HPDE6-E6E7 (cell line): Measurements from ENCODE around the gene JUN.

ENCODE experiments used
- DNase-seq: peaks from one replicate; pipeline ENCODE4 v3.0.0; 2011; ENCODE audit warnings: missing footprints; ENCODE audit errors: extremely low spot score

The JUN gene

DNA sequence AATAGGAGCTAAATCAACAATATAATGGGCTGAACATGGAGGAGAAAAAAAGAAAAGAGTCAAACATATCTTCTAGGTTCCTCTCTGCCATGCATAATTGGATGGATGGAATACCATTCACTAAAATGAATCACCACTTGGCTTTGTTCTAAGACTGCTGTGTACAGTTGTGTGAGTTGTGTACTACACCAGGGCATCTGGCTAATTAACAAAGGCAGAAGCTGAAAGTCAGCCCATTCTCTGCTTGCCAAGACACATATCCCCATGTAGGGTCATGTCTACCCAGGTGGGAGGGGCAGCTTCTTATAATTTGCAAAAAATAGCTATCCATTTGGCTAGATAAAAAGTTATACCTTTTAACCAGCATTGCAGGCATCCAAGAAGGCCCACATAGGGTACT, 21.0 kb downstream of the JUN start:
- no peak for DNase-seq

DNA sequence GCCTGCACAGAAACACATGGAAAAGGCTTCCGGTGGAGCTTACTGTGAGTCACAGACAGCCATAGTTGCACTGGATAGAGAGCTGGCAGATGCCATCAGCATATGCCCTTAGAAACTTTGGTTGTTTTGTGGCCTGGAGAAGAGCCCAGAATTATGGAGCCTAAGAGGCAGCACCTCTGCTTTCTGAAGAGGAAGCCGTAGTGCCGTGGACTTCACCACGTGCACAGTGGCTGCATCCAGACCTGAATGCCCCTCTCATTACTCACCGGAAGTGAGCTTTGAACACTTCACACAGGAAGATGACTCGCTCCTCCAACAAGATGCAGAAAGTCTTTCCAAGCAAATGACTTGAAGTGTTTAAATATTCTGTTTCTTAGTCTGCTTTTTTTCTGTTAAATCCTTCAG, 28.4 kb downstream of the JUN start:
- peak; percentile 93 for DNase-seq

DNA sequence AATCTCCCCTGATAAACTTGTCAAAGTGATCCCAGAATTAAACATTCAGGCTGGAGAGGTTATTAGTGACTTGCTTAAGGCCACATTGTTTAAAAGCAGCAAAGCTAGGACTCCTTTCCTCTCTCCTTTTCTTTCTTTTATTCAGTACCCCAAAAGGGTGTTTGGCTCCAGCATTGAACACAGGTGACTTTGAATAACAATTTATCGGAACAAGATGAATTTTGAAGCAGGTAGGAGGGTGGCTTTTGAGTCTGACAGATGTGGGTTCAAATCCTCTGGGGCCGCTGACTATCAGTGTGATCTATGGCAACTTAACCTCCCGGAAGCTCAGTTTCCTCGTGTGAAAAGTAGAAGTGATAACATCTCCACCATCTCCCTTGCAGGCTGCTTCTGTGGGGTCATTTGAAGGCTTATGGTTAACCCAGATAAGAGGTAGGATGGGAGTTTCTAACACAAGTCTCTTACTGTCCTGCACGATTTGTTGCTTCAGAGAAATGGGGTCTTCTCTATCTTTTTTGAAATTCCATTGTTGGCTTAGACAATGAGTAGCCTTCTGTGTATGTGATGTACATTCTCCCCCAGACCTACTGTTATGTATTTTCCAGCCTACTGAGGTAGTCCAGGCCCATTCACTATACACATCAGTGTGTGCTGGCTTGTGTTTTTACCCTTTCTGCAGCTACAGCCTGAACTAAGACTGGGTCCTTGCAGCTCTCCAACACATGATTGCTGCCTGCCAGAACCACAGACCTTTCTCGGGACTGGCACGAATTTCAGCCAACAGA, 29.0 kb downstream of the JUN start:
- no peak for DNase-seq

DNA sequence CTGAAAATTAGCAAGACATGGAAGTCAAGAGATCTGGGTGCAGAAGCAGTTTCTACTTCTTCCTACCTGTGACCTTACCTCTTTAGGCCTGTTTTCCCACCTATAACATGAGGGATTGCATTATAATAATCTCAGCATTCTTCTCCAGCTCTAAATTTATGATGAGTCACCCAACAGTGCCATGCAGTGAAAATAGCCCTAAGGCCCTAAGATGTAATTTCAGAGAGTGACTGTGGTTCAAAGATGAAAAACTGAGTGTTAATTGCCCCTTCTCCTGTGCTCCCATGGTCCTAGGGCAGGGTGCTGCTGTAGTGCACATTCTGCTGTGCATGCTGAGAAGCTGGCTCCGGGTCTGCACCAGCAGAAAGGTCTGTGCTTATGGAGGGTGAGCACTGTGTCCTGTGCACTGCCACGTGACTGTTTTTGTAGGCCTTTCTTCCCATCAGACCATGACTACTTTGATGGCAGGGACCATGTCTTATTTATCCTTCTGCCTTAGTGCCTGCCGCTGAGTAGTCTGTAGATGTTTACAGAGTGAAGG, 29.7 kb downstream of the JUN start:
- no peak for DNase-seq

DNA sequence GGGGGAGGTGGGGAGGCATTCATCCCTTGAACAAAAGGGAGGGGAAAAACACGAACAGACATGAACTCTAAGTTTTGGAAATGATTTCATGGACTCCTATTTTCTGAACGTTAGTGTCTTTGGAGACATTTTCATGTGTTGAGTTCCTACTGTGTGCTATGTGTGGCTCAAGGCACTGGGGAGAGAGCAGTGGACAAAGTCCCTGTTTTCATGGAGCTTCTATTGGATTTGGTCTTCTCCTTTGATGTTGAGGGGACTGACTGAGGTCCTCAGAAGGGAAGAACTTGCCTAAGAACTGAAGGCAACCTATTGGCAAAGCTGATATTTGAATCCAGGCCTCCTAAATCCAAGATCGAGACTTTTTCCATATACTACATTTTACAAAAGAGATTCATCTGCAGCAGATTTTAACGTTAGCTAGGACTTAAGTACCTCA, 30.4 kb downstream of the JUN start:
- DNase-seq = no peak

DNA sequence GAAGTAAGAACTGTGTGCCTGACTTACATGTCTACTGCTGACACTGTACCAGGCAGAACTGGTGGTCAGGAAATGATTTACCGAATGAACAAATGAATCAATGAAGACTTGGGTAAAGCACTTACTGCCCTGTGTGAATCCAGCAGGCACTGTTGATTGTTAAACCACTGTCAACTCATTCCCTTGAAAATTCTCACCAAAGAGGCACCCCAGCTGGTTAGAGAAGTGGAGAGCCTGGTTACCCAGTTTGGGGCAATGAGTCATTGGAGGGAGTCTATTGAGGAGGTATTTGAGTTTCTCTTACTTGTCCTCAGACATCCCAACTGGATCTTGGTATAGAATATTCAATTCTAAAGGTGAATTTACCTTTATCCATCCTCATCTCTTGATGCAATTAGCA, 34.2 kb downstream of the JUN start:
- no peak for DNase-seq

DNA sequence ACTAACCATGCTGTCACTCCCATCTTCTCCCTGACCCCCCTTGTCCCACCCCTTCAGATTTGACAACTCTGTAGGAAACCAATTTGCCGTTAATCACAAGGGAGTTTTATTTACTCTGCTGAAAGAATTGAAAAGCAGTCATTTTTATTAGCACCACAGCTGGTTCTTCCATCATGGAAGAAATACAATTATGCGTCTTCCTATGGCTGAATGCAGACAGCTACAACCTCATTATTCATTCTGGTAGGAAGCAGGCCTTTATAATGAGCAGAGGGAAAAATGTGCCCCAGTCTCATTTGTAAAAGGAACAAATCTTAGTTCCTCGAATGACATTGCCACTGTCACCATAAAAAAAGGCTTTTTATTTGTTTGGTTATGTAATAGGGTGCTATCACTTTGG, 35.2 kb downstream of the JUN start:
- no peak for DNase-seq

DNA sequence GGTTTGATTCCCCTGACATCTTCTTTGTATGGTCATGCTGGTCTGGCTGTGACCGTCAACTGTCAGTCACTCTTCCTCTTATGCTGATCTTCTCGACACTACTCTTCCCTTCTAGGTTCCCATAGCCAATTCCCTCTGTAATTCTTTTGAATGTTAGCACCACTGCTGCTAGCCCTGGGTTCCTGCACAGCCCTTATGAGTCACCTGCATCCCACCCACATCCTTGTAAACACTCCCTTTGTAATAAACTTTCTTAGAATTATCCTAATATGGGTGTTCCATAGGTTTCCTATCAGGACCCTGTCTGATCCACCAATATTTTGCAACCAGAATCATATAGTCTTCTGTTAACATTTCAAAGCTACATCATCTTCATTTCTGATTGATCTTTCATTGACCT, 37.1 kb downstream of the JUN start:
- DNase-seq = no peak

DNA sequence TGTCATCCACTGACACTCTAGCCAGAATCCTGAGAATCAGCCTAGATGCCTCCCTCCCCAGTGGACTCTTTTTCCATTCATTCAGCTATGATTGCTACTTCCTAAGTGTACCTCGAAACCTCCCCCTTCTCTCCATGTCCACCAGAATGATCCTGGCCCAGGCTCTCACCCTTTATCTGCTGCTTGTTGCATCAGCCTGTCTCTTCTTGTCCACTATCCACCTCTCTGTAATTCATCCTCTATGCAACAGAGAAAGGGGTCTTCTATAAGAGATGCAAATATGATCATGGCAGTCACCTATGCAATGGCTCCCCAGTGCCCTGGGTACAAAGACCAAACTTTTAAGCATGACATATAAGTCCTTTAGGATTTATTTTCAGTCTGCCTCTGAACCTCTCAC, 37.7 kb downstream of the JUN start:
- DNase-seq = no peak

DNA sequence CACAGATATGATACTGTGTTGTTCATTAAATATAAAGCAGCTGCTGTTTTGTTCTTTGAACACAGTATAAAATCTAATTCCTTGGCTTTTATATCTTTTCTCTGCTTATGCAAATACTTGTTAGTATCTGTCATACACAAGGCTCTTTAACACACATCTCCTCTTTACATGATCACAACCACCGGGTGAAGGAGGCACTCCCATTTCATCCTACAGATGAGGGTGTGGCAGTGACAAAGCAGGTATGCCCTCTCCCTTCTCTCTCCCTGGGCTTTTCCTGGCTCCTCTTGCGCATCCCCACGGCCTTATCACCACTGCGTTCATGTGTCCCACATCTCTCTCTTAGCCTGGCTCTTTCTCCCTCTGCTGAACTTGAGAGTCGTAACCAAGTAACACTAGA, 38.2 kb downstream of the JUN start:
- DNase-seq = no peak

DNA sequence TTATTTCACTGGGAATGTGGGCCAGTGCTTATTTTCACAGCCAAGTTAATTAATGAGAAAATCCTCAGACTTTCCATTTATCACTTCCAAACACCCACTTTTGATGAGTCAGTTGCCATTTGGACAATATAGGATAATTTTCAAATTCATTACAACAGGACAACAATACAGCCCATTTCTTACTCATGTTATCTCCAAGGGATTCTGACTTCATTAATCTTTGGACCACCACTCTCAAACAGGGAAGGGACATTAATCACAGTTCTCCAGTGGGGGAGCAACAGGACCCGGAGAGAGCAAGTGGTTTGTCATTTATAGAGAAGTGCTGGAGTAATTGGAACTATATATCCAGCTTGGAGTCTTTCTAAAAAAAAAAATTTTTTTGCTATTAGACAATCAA, 38.7 kb downstream of the JUN start:
- no peak for DNase-seq

DNA sequence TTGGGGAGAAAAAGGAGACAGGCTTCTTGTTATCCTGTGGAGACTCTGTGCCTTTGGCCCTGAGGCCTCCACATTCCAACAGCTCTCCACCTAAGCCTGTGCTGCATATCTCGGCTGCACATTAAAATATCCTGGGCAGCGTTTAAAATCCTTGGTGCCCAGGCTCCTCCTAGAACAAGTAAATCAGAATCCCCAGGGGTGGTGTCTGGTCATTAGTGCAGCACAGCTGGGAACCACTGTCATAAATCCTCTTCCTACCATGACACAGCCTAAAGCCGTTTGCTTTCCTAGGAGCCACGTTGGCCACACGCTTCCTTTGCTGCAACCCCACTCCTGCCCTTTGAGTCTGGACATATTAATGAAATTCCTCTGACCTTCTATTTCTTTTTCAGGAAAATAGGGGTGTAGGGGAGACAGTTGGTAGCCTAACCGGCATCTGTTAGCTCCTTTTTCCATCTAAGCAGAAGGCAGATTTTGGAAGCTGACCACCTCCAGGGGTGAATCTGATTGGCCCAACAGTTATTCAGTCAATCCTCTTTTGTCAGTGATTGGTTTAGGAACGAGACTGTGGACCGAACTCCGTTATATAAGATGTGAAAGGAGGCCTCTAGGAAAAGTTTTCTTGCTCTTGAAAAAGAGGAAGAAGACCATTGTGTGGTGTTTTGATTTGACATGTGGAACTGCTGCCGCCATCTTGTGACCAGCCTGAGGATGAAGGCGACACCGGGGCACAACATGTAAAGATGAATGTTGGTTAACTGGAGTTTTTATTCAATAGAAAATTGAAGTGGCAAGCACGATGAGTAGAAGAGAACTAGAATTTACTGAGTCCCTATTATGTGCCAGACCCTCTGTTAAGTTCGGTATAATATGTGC, 41.9 kb downstream of the JUN start:
- DNase-seq = no peak

DNA sequence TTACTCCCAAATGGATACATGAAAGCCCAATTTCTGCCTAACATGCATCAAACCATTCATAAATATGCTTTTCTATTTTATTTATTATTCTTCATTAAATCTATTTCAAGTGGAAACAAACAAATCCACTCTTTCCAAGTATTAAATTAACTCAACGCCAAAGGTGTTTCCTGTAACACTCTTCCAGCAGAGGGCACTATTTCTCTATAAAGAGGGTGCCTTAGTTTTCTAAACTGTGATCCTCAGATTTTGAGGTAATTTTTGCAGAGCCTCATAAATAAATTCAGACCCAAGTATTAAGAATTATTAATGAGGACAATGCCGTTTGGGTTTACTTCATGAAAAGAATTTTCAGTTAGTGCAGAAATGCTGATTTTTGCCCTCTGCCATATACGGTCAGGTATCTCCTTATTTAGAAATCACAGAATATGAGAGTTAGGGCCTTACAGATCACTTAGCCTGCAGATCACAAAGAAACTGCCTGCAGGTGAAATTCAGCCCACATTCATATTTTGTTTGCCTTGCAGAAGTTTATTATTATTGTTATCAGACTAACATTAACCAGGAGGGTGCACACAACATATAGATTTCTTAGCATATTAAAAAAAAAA, 43.9 kb downstream of the JUN start:
- DNase-seq = no peak

DNA sequence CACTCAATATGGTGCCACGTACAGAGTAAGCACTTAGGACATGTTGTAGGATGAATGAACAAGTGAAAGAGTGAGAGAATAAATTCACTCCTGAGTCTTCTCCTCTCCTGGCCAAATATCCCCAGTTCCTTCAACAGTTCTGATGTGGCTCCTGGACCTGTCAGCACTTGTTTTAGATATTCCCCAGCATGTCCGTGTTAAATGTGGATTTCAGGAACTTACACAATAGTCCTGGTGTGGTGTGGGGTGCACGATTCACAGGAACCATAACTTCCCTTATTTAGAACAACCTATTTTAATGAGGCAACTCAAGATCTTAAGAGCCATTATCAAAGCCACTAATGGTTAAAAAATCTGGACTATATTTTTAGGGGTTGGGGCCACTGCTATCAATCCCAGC, 45.0 kb downstream of the JUN start:
- DNase-seq = no peak

DNA sequence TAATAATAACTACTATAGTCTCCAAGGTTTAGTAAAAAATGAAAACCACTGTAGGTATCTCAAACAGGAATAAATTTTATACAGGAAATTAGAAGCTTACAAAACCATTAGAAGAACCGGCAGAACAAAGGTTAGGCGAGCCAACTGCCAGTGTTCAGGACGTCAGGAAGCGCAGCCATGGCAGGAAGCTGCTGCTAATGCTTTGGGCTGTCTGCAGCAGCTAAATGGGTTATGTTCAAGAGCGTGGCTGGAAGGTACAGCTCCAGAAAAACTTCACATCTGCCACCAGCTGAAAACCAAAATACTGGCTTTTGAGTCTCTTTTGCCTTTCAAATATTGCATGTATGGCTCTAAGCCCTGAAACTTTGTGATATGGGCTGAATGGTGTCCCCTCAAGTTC, 48.3 kb downstream of the JUN start:
- no peak for DNase-seq

DNA sequence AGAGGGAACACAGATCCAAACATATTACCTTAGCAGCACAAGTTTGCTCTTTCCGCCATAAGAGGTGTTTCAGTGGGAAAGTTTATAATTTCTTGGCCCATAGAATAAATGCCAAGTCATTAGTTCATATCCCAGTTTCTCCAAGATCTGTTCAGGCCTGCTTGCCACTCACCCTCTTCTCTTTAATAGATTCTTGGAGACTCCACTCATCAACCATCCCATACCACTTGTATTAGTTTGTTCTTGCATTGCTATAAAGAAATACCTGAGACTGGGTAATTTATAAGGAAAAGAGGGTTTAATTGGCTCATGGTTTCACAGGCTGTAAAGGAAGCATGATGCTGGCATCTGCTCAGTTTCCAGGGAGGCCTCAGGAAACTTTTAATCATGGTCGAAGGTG, 49.2 kb downstream of the JUN start:
- no peak for DNase-seq

DNA sequence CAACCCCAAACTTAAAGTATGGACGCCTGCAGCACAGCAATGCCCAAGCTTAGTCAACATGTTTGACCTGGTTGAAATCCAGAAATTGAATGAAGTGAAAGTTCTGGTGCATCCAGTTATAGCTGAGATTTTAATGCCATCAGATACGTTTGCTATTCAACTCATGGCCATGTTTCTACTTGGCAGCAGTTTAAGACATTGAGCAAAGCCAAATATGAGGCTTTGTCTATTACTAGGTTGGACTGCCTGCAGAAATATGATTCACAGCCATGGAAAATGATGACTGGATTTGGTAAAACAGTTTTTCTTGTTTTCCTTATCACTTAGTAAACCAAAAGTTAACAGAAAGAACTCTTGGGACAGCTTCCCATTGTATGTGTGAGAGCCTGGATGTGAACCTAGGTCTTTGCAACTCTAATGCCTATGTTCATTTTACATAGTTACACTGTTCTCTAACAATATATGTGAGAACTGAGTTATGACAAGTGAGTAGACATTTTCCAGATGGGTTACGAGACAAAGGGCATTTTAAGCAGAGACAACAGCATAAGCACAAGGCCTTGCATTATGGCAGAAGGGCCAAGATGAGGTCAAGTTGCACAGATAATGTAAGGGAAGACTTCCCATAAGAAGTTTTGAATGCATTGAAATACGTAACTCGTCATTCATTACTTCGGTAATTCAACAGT, 51.6 kb downstream of the JUN start:
- no peak for DNase-seq
